Measurements from ENCODE around the gene CRAMP1. TPM values are rescaled to one million over a fixed set of nuclear protein-coding genes. Genes with fewer than 3 reads are reported as not detected.

Gene CRAMP1
- total and polyA plus RNA-seq, 2 donors (not counting 3 experiments of a cell fraction or from before 2014, with no cell fraction given), result 21.5 to 30.8 TPM

DNA sequence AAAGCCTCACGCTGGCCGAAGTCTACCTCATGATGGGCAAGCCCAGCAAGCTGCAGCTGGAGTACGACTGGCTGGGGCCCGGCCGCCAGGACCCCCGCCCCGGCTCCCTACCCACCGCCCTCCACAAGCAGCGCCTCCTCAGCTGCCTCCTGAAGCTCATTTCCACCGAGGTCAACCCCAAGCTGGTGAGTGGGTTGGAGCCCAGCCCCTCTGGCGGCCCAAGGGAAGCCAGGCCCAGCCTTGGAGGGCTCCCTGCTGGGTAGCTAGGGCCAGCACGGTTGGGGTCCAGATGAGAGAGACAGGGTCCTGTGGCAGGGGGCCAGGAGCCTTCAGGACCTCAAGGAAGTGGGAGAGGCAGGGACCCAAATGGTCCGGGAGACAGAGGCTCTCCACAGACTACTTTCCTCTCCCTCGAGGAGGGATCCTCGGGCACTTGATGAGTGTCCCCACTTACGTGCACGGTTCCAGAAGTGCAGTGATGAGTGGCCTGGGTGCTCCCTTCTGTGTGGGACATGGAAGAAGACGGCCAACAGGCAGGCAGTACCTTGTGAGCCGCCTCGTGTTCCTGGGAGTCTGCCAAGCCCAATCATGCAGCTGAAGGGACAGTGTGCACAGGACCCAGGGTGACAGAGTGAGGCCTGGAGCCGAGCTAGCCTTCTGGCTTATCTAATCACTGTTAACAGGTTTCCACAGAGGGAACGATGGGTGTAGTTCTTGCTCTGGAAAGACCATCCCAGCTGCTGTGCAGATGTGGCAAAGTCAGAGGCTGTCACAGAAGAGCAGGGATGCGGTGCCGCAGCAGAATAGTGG lies 44.9 kb downstream of the CRAMP1 start:
- CTCF ChIA-PET, result no interaction called here
- H3K4me2 ChIP-seq (ENCODE audit: insufficient read depth, low read length), result no peak overlapping the region
- H3K27ac ChIP-seq (ENCODE audit: insufficient read depth, low read depth, low read length), result no peak overlapping the region
- BruUV-seq (replicated peaks), result no TSS peak
- dilution Hi-C loops (cut with MboI; ENCODE audit: extremely low pct_ligation_motif_present, low sequenced_read_pairs) (no loop called here), intact Hi-C loops (cut with micrococcal nuclease) (no loop called here)
- peaks cover 14 to 55% of the 10 kb centered on the region in 2 experiments for H3K36me3 ChIP-seq (ENCODE audit: control insufficient read depth in 2 of 2, extremely low read depth in 1 of 2, insufficient read depth in 2 of 2, low read length in 2 of 2)
- H2AFZ ChIP-seq (ENCODE audit: low read depth, low read length), result no peak overlapping the region
- DNase-seq (ENCODE audit: low read depth, low spot score) (no peak), FAIRE-seq (no peak)
- no peaks in the 10 kb centered on the region for H3K9me3 ChIP-seq (replicated peaks; ENCODE audit: control insufficient read depth, insufficient read depth, low read length)
- H3K4me3 ChIP-seq (replicated peaks in 1 of 3; ENCODE audit: insufficient read depth in 1 of 3, low read depth in 1 of 3, low read length in 3 of 3), result no peak overlapping the region
- POLR2A ChIA-PET, result no interaction called here
- no peaks in the 10 kb centered on the region for H4K20me1 ChIP-seq (replicated peaks; ENCODE audit: control insufficient read depth, extremely low read depth, insufficient read depth, low read length)
- H3K9me1 ChIP-seq (replicated peaks; ENCODE audit: control insufficient read depth, extremely low read depth, insufficient read depth, low read length), result no peaks in the 10 kb centered on the region
- peaks cover 8% of the 10 kb centered on the region for H3K4me1 ChIP-seq (ENCODE audit: control insufficient read depth, extremely low read depth, insufficient read depth, low read length)
- H3K27me3 ChIP-seq (ENCODE audit: control insufficient read depth in 2 of 2, insufficient read depth in 2 of 2, low read length in 2 of 2), result no peaks in the 10 kb centered on the region
- TF ChIP-seq POLR2A (IDR thresholded peaks at IDR 0.05; ENCODE audit: low read depth, low read length), result no peak
- no peak for TF ChIP-seq EZH2 (IDR thresholded peaks at IDR 0.05; ENCODE audit: borderline replicate concordance, low read depth, low read length, severe bottlenecking)
- no peak for TF ChIP-seq FOS (IDR thresholded peaks at IDR 0.05; ENCODE audit: borderline replicate concordance, insufficient read depth, low read length)
- TF ChIP-seq JUN (IDR thresholded peaks at IDR 0.05; ENCODE audit: borderline replicate concordance, insufficient read depth, insufficient read length, low read depth), result no peak
- TF ChIP-seq MYC (IDR thresholded peaks at IDR 0.05; ENCODE audit: low read depth, low read length), result no peak
- TF ChIP-seq, protein P1, sequence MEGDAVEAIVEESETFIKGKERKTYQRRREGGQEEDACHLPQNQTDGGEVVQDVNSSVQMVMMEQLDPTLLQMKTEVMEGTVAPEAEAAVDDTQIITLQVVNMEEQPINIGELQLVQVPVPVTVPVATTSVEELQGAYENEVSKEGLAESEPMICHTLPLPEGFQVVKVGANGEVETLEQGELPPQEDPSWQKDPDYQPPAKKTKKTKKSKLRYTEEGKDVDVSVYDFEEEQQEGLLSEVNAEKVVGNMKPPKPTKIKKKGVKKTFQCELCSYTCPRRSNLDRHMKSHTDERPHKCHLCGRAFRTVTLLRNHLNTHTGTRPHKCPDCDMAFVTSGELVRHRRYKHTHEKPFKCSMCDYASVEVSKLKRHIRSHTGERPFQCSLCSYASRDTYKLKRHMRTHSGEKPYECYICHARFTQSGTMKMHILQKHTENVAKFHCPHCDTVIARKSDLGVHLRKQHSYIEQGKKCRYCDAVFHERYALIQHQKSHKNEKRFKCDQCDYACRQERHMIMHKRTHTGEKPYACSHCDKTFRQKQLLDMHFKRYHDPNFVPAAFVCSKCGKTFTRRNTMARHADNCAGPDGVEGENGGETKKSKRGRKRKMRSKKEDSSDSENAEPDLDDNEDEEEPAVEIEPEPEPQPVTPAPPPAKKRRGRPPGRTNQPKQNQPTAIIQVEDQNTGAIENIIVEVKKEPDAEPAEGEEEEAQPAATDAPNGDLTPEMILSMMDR (IDR thresholded peaks at IDR 0.05; ENCODE audit: extremely low read depth in 1 of 2, insufficient read depth in 1 of 2, low read depth in 1 of 2, low read length in 2 of 2), result no peak
- TF ChIP-seq, protein P2, sequence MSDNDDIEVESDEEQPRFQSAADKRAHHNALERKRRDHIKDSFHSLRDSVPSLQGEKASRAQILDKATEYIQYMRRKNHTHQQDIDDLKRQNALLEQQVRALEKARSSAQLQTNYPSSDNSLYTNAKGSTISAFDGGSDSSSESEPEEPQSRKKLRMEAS (IDR thresholded peaks at IDR 0.05; ENCODE audit: insufficient read depth, insufficient read length), result no peak
- no peak for TF ChIP-seq GATA2 (IDR thresholded peaks at IDR 0.05; ENCODE audit: insufficient read depth, insufficient read length, low read depth, low read length)
- no peak for TF ChIP-seq POLR2AphosphoS5 (IDR thresholded peaks at IDR 0.05; ENCODE audit: insufficient read depth, low read depth, low read length)
- no peaks in the 10 kb centered on the region for H3K79me2 ChIP-seq (ENCODE audit: control insufficient read depth, insufficient read depth, low read length)
- H3K9ac ChIP-seq (replicated peaks; ENCODE audit: extremely low read depth, insufficient read depth, low read length), result no peak overlapping the region
